Left renal cortex interstitium (tissue), 4 donors: Measurements from ENCODE around the gene TGFB1I1. TPM values are rescaled to one million over a fixed set of nuclear protein-coding genes. Genes with fewer than 3 reads are reported as not detected.
A peak's percentile ranks its signal among the peaks of the same experiment; 100 is the strongest.

ENCODE experiments used
- DNase-seq, 4 donors: peaks; one replicate each; pipeline ENCODE4 v3.0.0-alpha.2; 2013; ENCODE audit warnings: low read depth in 4 of 4, low spot score in 2 of 4, missing footprints in 1 of 4
- polyA plus RNA-seq, 4 donors: library from polyadenylated mRNA; unstranded; fragments of 120-200 nt; gene quantifications; one replicate each; pipeline ENCODE4 v1.2.1, GENCODE V29; 2013; ENCODE audit not compliant: insufficient read length in 4 of 4

Gene TGFB1I1
- polyA plus RNA-seq, 4 donors, result 36.1 to 57.8 (median 49.3) TPM

DNA sequence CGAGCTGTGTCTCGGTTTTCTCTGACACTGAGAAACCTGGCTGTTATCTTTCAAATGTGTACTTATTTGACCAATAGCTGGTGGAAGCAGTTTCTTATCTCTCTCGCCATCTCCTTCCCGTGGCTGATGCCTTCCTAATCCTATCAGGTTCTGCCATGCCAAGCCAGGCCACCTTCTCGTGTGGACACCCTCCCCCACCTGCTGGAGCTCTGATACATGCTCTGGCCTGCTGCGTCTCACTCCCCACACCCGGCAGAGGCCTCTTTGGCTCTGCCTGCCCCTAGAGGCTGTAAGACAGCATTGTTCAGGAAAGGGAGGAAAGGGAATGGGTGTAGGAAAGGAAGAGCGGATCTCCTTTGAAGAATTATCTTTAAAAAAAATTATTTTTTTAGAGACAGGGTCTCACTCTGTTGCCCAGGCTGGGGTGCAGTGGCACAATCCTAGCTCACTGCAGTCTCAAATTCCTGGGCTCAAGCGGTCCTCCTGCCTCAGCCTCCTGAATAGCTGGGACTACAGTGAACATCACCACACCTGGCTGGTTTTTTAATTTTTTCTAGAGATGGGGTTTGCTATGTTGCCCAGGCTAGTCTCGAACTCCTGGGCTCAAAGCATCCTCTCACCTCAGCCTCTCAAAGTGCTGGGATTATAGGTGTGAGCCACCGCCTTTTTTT is 20.1 kb upstream of the TGFB1I1 start:
- DNase-seq, result no peak

GRCh38 chr16:31452631-31453106 is 19.3 kb upstream of the TGFB1I1 start:
- no peak for DNase-seq

- no peak for DNase-seq
These were observed 18.4 kb upstream of the TGFB1I1 start for GRCh38 chr16:31453255-31454204.

DNA sequence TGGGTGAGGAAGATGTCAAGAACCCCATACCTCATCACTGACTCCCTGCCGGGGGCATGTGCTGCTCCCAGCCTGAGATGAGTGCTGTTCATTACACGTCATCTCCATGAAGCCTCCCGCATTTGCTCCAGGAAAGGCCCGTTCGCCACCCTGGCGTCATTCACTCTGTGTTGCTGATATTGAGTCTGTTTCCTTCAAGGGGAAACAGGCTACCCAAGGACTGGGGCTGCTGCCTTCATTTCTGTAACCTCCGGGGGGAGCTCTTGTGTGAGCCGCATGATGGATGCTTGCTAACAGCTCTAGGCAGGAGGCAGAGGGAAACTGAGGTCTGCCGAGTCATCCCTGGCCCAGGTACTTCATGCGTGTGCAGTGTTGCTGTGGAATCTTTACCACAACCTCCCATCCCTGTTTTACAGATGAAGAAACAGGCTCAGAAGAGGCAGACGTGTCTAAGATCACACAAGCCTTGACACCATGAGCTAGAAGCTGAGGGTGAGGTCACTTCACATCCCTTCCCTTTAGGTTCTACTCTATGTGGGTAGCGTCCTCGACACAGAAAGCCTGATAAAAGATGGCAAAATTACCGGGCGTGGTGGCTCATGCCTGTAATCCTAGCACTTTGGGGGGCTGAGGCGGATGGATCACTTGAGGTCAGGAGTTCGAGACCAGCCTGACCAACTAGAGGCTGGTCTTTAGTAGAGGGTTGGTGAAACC is 16.2 kb upstream of the TGFB1I1 start:
- DNase-seq, result no peak

DNA sequence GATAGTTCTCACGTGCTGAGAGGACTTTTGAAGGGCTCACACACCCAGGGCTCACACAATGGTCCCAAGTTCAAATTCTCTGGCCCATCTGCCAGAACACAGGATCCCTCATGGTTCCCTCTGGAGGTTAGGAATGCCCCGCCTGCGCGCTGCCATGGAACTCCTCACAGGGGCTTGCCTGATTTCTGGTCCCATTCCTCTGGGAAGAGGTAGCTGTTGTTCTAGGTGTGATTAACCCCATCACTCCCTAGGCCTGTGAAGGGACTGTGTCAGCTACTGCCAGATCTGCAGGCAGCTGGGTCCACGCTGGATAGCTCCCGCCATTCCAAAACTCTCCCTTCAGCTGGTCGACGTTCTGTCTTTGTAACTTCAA is 15.0 kb upstream of the TGFB1I1 start:
- no peak for DNase-seq

- no peak for DNase-seq
These were observed 13.7 kb upstream of the TGFB1I1 start for GRCh38 chr16:31458073-31458843.

DNA sequence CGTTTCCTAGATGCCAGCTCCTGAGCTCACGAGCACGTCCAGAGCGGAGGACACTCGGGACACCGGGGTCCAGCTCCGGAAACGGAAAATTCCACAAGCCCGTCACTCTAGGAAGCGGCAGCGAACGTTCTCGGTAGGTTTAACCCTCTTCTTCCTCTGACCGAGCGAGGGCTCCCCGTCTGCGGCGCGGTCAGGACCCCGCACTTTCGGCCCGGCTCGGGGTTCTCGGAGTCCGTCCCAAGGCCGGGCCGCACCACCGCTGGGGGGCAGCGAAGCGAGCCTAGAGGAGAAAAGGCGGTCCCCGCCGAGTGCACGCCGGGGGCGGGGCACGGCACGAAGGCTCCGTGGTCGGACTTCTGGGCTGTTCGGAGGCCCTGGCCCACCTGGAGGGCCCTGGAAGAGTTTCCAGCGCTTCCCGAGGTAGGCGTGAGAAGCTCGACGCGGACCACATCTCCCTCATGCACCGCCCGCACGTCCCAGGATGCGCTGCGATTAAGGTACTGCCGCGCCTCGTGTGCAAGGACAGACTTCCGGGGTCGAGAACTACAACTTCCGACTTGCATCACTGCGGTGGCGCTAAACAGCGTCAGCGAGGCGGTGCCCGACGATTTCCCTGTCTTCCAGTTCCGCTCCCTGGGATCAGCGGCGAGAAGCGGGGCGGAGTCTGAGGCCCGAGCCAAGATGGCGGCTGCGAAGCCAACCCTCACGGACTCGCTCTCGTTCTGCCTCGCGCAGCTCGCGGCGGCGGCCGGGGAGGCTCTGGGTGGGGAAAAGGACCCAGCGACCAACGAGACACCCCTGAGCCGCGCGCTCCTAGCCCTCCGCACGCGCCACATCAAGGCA is 12.9 kb upstream of the TGFB1I1 start, which contains the start of gene ARMC5:
ARMC5 (plus strand) TSS at position 658 of the 843 bp plus-strand sequence; CDS start at position 682, 24 bp downstream.
- peak; percentile 94 to 96 (median 96) for DNase-seq

DNA sequence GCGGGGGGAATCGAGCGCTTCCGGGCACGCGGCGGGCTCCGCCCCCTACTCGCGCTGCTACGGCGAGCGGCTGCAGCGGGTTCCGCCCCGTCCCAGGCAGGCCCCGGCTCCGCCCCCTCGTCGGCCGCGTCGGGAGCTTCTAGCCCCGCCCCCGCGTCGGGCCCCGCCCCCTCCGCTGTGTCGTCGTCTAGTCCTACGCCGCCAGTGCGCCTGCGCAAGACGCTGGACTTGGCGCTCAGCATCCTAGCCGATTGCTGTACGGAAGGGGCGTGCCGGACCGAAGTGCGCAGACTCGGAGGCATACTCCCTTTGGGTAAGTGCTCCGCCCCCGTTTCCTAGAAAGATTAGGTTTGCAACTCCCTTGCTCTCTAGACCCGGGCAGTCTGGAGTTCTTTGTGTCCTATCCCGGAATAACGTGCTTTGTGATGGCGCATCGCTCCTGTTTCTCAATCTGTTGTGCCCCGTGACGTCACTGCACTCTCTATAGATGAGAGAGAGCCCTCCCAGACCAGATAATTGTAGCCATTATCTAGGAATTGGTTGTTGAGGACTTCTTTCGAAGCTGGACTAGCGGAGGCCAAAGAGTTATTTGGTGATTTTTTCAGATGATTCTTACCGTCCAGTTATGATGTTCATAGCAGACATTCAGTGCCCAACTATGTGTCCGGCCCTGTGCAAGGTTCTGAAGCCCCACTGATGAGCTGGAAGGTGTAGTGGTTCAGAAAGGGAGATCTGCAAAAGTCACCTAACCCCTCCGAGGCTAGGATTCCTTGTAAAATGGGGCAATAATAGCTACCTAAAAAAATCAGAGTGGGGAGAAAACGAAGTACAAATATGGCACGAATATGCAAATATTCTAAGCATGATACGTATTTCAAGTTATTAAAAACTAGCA is 12.0 kb upstream of the TGFB1I1 start:
- peak; percentile 94 to 99 (median 98) for DNase-seq

GRCh38 chr16:31460582-31461002 is 11.4 kb upstream of the TGFB1I1 start:
- DNase-seq, result no peak

- no peak for DNase-seq
These were observed 10.6 kb upstream of the TGFB1I1 start for GRCh38 chr16:31461201-31461920.

DNA sequence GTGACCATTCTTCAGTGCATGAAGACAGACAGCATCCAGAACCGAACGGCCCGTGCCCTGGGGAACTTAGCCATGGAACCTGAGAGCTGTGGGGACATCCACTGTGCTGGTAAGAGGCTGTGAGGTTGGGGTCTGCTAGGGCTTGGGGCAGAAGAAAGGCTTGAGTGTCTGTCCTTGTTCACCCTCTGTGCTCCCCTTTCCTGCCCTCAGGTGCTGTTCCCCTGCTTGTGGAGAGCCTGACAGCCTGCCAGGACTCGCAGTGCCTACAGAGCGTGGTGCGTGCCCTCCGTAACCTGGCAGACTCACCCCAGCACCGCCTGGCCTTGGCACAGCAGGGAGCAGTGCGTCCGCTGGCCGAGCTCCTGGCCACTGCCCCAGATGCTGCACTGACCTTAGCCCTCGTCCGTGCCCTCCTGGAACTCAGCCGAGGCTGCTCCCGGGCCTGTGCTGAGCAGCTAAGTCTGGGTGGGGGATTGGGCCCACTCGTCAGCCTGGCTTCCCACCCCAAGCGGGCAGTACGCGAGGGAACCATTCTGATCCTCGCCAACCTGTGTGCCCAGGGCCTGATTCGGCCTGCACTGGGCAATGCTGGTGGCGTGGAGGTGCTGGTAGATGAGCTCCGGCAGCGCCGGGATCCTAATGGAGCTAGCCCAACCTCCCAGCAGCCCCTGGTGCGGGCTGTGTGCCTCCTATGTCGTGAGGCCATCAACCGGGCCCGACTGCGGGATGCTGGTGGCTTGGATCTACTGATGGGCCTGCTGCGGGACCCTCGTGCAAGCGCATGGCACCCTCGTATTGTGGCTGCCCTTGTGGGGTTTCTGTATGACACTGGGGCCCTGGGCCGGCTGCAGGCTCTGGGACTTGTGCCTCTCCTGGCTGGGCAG is 9.8 kb upstream of the TGFB1I1 start:
- DNase-seq, result no peak

DNA sequence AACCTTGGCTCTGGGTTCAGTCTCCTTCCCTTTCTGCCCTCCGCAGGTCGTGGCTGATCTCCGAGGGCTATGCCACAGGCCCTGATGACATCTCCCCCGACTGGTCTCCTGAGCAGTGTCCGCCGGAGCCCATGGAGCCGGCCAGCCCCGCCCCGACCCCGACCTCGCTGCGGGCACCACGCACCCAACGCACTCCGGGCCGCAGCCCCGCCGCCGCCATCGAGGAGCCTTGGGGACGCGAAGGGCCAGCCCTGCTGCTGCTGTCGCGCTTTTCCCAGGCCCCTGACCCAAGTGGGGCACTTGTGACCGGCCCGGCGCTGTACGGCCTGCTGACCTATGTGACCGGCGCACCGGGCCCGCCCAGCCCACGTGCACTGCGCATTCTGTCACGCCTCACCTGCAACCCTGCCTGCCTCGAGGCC is 7.6 kb upstream of the TGFB1I1 start:
- no peak for DNase-seq

- DNase-seq, result no peak
These were observed 7.1 kb upstream of the TGFB1I1 start for GRCh38 chr16:31464781-31465260.

GRCh38 chr16:31465788-31466370 is 6.1 kb upstream of the TGFB1I1 start:
- DNase-seq, result no peak

DNA sequence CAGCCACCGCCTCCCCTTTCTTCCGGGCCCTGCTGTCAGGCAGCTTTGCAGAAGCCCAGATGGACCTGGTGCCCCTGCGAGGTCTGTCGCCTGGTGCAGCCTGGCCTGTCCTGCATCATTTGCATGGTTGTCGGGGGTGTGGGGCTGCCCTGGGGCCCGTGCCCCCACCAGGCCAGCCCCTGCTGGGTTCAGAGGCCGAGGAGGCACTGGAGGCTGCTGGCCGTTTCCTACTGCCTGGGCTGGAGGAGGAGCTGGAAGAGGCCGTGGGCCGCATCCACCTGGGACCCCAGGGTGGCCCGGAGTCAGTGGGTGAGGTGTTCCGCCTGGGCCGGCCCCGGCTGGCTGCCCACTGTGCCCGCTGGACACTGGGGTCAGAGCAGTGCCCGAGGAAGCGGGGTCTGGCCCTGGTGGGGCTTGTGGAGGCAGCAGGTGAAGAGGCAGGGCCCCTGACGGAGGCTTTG is 5.5 kb upstream of the TGFB1I1 start:
- DNase-seq, result no peak
